Keratinocyte (primary cell): ENCODE measurements around the gene TFEC. TPM values are rescaled to one million over a fixed set of nuclear protein-coding genes. Genes with fewer than 3 reads are reported as not detected.

Source experiments
- DNase-seq: peaks from one replicate; pipeline ENCODE4 v3.0.0-alpha.2; 2011; ENCODE audit warnings: low read depth, missing footprints, low spot score
- FAIRE-seq: peaks from 2 replicates; lab custom pipeline; 2011; peaks lifted over from hg19 to GRCh38; lab: Jason Lieb, UNC
- H2AFZ ChIP-seq: 2 replicates; pipeline ENCODE4 v1.6.0; 2012; ENCODE audit warnings: low read length, control low read depth, inconsistent platforms; ENCODE audit not compliant: control insufficient read depth
- H3K27ac ChIP-seq: 2 replicates; pipeline ENCODE4 v1.5.1; 2011; ENCODE audit warnings: low read length; ENCODE audit not compliant: control insufficient read depth, insufficient read depth
- H3K27me3 ChIP-seq: 3 replicates; pipeline ENCODE4 v1.6.0; 2011; ENCODE audit warnings: low read length; ENCODE audit not compliant: control insufficient read depth, insufficient read depth; ENCODE audit errors: extremely low read depth
- H3K36me3 ChIP-seq, 2 experiments: 2 replicates in 1 of 2; 3 replicates in 1 of 2; pipeline ENCODE4 v1.5.1; 2011; ENCODE audit warnings: low read length in 2 of 2, mild to moderate bottlenecking in 1 of 2; ENCODE audit not compliant: control insufficient read depth in 2 of 2, insufficient read depth in 2 of 2; ENCODE audit errors: extremely low read depth in 1 of 2
- H3K4me1 ChIP-seq: 3 replicates; pipeline ENCODE4 v1.5.1; 2011; ENCODE audit warnings: low read length; ENCODE audit not compliant: control insufficient read depth, insufficient read depth; ENCODE audit errors: extremely low read depth
- H3K4me2 ChIP-seq: 3 replicates; pipeline ENCODE4 v1.6.0; 2011; ENCODE audit warnings: low read depth, low read length; ENCODE audit not compliant: control insufficient read depth, insufficient read depth; ENCODE audit errors: extremely low read depth
- H3K4me3 ChIP-seq, 3 experiments: fragments of 200-600 bp in 1 of 3; sonication (generic) in 1 of 3; 2 replicates in 2 of 3; 3 replicates in 1 of 3; pipeline ENCODE4 v1.5.1; 2011 to 2016; ENCODE audit warnings: low read length in 3 of 3, mild to moderate bottlenecking in 3 of 3, control low read depth in 2 of 3, inconsistent platforms in 1 of 3, low read depth in 1 of 3, mixed read lengths in 1 of 3, mixed run types in 1 of 3, moderate library complexity in 1 of 3; ENCODE audit not compliant: control insufficient read depth in 2 of 3, insufficient read depth in 2 of 3; ENCODE audit errors: extremely low read depth in 1 of 3
- H3K79me2 ChIP-seq: 2 replicates; pipeline ENCODE4 v1.6.0; 2012; ENCODE audit warnings: low read length; ENCODE audit not compliant: control insufficient read depth, insufficient read depth
- H3K9ac ChIP-seq: 3 replicates; pipeline ENCODE4 v1.6.0; 2011; ENCODE audit warnings: low read length; ENCODE audit not compliant: control insufficient read depth, insufficient read depth; ENCODE audit errors: extremely low read depth
- H3K9me1 ChIP-seq: 3 replicates; pipeline ENCODE4 v1.6.0; 2011; ENCODE audit warnings: low read length; ENCODE audit not compliant: control insufficient read depth, insufficient read depth; ENCODE audit errors: extremely low read depth
- H3K9me3 ChIP-seq: 2 replicates; pipeline ENCODE4 v1.5.1; 2012; ENCODE audit warnings: low read depth, low read length; ENCODE audit not compliant: control insufficient read depth
- H4K20me1 ChIP-seq: 3 replicates; pipeline ENCODE4 v1.6.0; 2011; ENCODE audit warnings: low read length; ENCODE audit not compliant: control insufficient read depth, insufficient read depth; ENCODE audit errors: extremely low read depth
- CTCF ChIP-seq, 3 experiments: IDR thresholded peaks in 1 of 3; conservative IDR thresholded peaks in 1 of 3; optimal IDR thresholded peaks in 1 of 3; 2 replicates in 2 of 3; 3 replicates in 1 of 3; pipeline versions ENCODE3 to v1.5.1; 2011; ENCODE audit warnings: low read length in 3 of 3, mild to moderate bottlenecking in 3 of 3, moderate library complexity in 2 of 3, control low read depth in 1 of 3, inconsistent platforms in 1 of 3; ENCODE audit not compliant: insufficient read depth in 2 of 3; ENCODE audit errors: extremely low read depth in 1 of 3
- EZH2 ChIP-seq: IDR thresholded peaks from one replicate; pipeline ENCODE4 v1.6.1; 2012; ENCODE audit warnings: inconsistent platforms, mild to moderate bottlenecking, low read length, moderate library complexity
- dilution Hi-C: fragments of 300-500 bp; cut with MboI; formaldehyde crosslinking; loops from one replicate; pipeline ENCODE4 v1.7.0; 2020; ENCODE audit warnings: low sequenced_read_pairs; ENCODE audit not compliant: extremely low pct_ligation_motif_present
- polyA plus RNA-seq, 5 experiments: library from polyadenylated mRNA; depleted of rRNA in 3 of 5; stranded (reverse) in 3 of 5; stranded (forward) in 1 of 5; unstranded in 1 of 5; fragments of >200 nt; gene quantifications; 1 replicate in 1 of 5; 2 replicates in 3 of 5; 3 replicates in 1 of 5; pipeline versions ENCODE4 v1.2.1 to v1.2.3, GENCODE V29; 2011 to 2012; ENCODE audit warnings: missing spikeins in 2 of 5, low read depth in 1 of 5, low replicate concordance in 1 of 5

The TFEC gene
- polyA plus RNA-seq, 1 donor (not counting 4 experiments of a cell fraction or from before 2014, with no cell fraction given): 0.08 TPM

DNA sequence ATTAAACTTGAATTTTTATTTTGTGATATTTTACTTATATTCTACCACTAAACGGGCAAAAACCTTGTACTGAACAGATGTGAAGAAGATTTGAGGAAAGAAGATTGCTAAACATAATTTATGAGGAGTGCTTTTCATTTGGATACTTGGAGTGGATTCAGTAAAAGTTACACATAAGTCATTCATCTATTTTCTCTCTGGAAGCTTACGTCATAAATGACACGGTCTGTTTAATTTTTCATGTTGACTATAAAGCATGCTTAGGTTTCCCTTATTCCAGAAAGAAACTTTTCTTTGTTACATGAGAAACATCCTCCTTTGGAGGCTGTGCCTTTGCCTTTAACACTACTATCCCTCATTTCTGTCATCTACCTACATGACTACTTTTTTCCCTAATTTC is 53.9 kb downstream of the TFEC start:
- no peak for FAIRE-seq
- H3K27ac ChIP-seq: no peak overlapping the region
- no peak for DNase-seq
- H3K27me3 ChIP-seq: no peaks in the 10 kb centered on the region
- H3K9me1 ChIP-seq: no peaks in the 10 kb centered on the region
- TF ChIP-seq EZH2 (no peak), CTCF (optimal IDR thresholded peaks at IDR 0.05 in 1 of 3, IDR thresholded peaks at IDR 0.05 in 1 of 3, conservative IDR thresholded peaks at IDR 0.05 in 1 of 3; ENCODE audit: extremely low read depth in 1 of 3, insufficient read depth in 2 of 3, low read length in 3 of 3) (no peak)
- H2AFZ ChIP-seq: no peak overlapping the region
- no peaks in the 10 kb centered on the region for H3K36me3 ChIP-seq
- H4K20me1 ChIP-seq: no peaks in the 10 kb centered on the region
- no peaks in the 10 kb centered on the region for H3K4me1 ChIP-seq
- H3K79me2 ChIP-seq: no peaks in the 10 kb centered on the region
- H3K9ac ChIP-seq: no peak overlapping the region
- H3K9me3 ChIP-seq: no peaks in the 10 kb centered on the region
- no peak overlapping the region for H3K4me2 ChIP-seq
- dilution Hi-C loops: no loop called here
- H3K4me3 ChIP-seq: no peak overlapping the region

DNA sequence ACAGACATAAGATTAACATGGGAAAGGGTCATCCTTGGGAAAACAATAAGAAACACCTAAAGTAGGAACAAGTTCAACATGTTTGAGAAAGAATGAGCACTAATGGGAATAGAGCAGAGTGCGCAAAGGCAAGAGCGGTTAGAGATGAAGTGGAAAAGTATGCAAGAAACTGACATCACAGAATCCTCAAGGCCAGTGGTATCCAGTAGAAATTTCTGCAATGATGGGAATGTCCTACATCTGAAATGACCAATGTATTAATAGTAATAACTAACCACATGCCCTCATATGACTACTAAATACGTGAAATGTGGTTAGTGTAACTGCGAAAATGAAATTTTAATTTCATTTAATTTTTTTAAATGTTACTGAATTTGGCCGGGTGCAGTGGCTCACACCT is 54.8 kb downstream of the TFEC start:
- dilution Hi-C loops: no loop called here
- no peaks in the 10 kb centered on the region for H3K9me1 ChIP-seq
- no peaks in the 10 kb centered on the region for H4K20me1 ChIP-seq
- H3K4me2 ChIP-seq: no peak overlapping the region
- DNase-seq: no peak
- H3K27ac ChIP-seq: no peak overlapping the region
- no peak overlapping the region for H2AFZ ChIP-seq
- H3K9ac ChIP-seq: no peak overlapping the region
- H3K4me1 ChIP-seq: no peaks in the 10 kb centered on the region
- no peak for FAIRE-seq
- H3K4me3 ChIP-seq: no peak overlapping the region
- H3K79me2 ChIP-seq: no peaks in the 10 kb centered on the region
- H3K27me3 ChIP-seq: no peaks in the 10 kb centered on the region
- no peaks in the 10 kb centered on the region for H3K36me3 ChIP-seq
- H3K9me3 ChIP-seq: no peaks in the 10 kb centered on the region
- no peak for TF ChIP-seq EZH2
- TF ChIP-seq CTCF (optimal IDR thresholded peaks at IDR 0.05 in 1 of 3, IDR thresholded peaks at IDR 0.05 in 1 of 3, conservative IDR thresholded peaks at IDR 0.05 in 1 of 3; ENCODE audit: extremely low read depth in 1 of 3, insufficient read depth in 2 of 3, low read length in 3 of 3): no peak
